CD8-positive, alpha-beta memory T cell (primary cell): ENCODE measurements around the gene TYW1. TPM values are rescaled to one million over a fixed set of nuclear protein-coding genes. Genes with fewer than 3 reads are reported as not detected.
"Not testable (repeated sequence)": the region's sequence is repeated elsewhere in the genome, so short reads cannot be mapped to it uniquely, and the experiment has no call there.

Experiments used
- CTCF ChIA-PET: fragments of 350-600 bp; sonication (Branson Sonifier 250); formaldehyde crosslinking; loops from one replicate; lab custom pipeline; 2021; ENCODE audit warnings: antibody characterized with exemption; lab: Charles Lee
- POLR2A ChIA-PET: fragments of 350-600 bp; sonication (Branson Sonifier 250); formaldehyde crosslinking; loops from one replicate; lab custom pipeline; 2021; ENCODE audit warnings: antibody characterized with exemption; lab: Charles Lee
- DNase-seq, 5 donors: peaks; one replicate each; pipeline versions ENCODE4 v3.0.0 to v3.0.0-alpha.2; 2020 to 2022; ENCODE audit warnings: mixed read lengths in 1 of 5
- H3K27ac ChIP-seq: one replicate; pipeline ENCODE4 v1.7.0; 2013; ENCODE audit warnings: low read depth, mild to moderate bottlenecking, low read length, moderate library complexity
- H3K27me3 ChIP-seq: 2 replicates; pipeline ENCODE4 v1.7.0; 2013; ENCODE audit warnings: low read length, mild to moderate bottlenecking; ENCODE audit not compliant: insufficient read depth, poor library complexity, severe bottlenecking
- H3K36me3 ChIP-seq: 2 replicates; pipeline ENCODE4 v1.7.0; 2013; ENCODE audit warnings: mild to moderate bottlenecking, low read length, moderate library complexity; ENCODE audit not compliant: insufficient read depth
- H3K4me1 ChIP-seq: 2 replicates; pipeline ENCODE4 v1.7.0; 2013; ENCODE audit warnings: mild to moderate bottlenecking, low read length, moderate library complexity; ENCODE audit not compliant: insufficient read depth
- H3K4me3 ChIP-seq: 2 replicates; pipeline ENCODE4 v1.7.0; 2013; ENCODE audit warnings: mild to moderate bottlenecking, low read length
- H3K9me3 ChIP-seq: 2 replicates; pipeline ENCODE4 v1.7.0; 2013; ENCODE audit warnings: mild to moderate bottlenecking, low read length
- H3K27ac Mint-ChIP-seq, 8 donors: one replicate each; pipeline ENCODE4 v1.8.0; 2020 to 2021; ENCODE audit warnings: mixed read lengths in 8 of 8, mild to moderate bottlenecking in 6 of 8, inconsistent platforms in 3 of 8, moderate library complexity in 3 of 8
- H3K27me3 Mint-ChIP-seq, 2 donors: one replicate each; pipeline ENCODE4 v1.8.0; 2020 to 2021; ENCODE audit warnings: mixed read lengths in 2 of 2, mild to moderate bottlenecking in 1 of 2, moderate library complexity in 1 of 2
- H3K36me3 Mint-ChIP-seq, 3 donors: one replicate each; pipeline ENCODE4 v1.8.0; 2020 to 2021; ENCODE audit warnings: mixed read lengths in 3 of 3, inconsistent platforms in 1 of 3, mild to moderate bottlenecking in 1 of 3
- H3K4me1 Mint-ChIP-seq, 3 donors: one replicate each; pipeline ENCODE4 v1.8.0; 2020 to 2021; ENCODE audit warnings: mixed read lengths in 3 of 3, inconsistent platforms in 1 of 3, mild to moderate bottlenecking in 1 of 3
- H3K4me3 Mint-ChIP-seq, 7 donors: one replicate each; pipeline ENCODE4 v1.8.0; 2020 to 2021; ENCODE audit warnings: mixed read lengths in 7 of 7, mild to moderate bottlenecking in 6 of 7, moderate library complexity in 4 of 7, inconsistent platforms in 2 of 7
- H3K9me3 Mint-ChIP-seq, 5 donors: one replicate each; pipeline ENCODE4 v1.8.0; 2020 to 2022; ENCODE audit warnings: mixed read lengths in 5 of 5, mild to moderate bottlenecking in 3 of 5, moderate library complexity in 2 of 5, inconsistent platforms in 1 of 5
- polyA plus RNA-seq: library from polyadenylated mRNA; unstranded; fragments of 300-500 nt; fragmentation: Illumina TruSeq; gene quantifications from one replicate; pipeline ENCODE4 v1.2.3, GENCODE V29; 2021
- total RNA-seq, 2 experiments: library from RNA; stranded (reverse); gene quantifications; one replicate each; pipeline ENCODE4 v1.2.3, GENCODE V29; 2021

TYW1 gene
- total and polyA plus RNA-seq, 3 experiments from 2014 or later: 20.2 to 26.5 (median 21.5) TPM

DNA sequence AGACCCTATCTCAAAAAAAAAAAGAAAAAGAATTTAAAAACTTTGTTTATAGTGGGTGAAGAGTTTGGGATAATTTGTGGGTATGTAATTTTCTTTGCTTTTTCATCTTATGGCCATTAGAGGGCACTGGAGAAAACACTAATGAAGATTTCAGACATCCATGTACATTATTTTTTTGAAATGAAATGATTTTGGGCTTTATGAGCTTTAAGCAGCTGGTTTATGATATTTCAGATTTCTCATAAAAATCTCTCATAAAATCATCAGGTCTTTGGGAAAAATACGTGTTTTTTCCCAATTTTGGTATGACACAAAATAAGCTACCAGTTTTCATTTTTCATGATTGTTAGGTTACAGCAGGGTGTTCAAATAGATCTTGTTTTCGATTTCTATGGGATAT is 44.2 kb downstream of the TYW1 start:
- H3K27ac Mint-ChIP-seq, H3K4me1 ChIP-seq, H3K27me3 ChIP-seq, H3K4me3 ChIP-seq, H3K4me1 Mint-ChIP-seq, H3K4me3 Mint-ChIP-seq, H3K27ac ChIP-seq, H3K9me3 ChIP-seq, H3K36me3 ChIP-seq, H3K27me3 Mint-ChIP-seq, H3K9me3 Mint-ChIP-seq, DNase-seq: not testable (repeated sequence)
- ChIA-PET CTCF (interaction anchor here (0.9 kb wide), 1 partner anchor 262 kb away, joined by 4 read pairs; no protein-coding TSS in a partner anchor), POLR2A (interaction anchor here (0.7 kb wide), 1 partner anchor 232 kb away, joined by 3 read pairs; no protein-coding TSS in a partner anchor)
- H3K36me3 Mint-ChIP-seq: peaks cover 0 to 21% (median 3%) of the 10 kb centered on the region in 3 donors

DNA sequence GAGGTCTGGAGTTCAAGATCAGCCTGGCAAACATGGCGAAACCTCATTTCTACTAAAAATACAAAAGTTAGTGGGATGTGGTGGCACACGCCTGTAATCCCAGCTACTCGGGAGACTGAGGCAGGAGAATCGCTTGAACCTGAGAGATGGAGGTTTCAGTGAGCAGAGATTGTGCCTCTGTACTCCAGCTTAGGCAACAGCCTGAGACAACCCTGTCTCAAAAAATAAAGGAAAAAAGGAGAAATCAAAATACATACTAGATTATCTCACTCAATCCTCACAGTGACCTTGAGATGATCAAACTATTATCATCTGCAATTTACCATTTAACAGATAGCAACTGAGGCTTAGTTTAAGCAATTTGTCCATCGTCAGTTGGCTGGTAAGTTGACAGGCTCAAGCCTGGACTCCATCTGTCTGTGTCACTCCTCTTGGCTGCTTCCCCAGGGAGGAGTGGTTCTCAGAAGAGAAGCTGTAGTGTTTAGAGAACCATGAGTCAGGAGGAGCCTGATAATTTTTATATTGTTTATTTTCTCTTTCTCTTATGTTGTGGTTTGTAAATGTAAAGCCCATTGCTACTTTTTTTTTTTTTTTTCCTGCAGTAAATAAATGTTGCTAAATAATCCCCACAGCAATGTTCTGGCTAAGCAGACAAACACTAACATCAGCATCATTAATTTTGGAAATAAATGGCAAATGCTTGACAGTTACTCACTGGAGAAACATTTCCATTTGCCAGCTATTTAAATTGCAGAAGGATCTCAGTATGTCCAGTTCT is 46.3 kb downstream of the TYW1 start:
- H3K27ac Mint-ChIP-seq, CTCF ChIA-PET, DNase-seq, H3K27me3 ChIP-seq, H3K4me1 Mint-ChIP-seq, H3K27me3 Mint-ChIP-seq, H3K27ac ChIP-seq, H3K4me3 ChIP-seq, H3K9me3 ChIP-seq, H3K36me3 ChIP-seq, H3K9me3 Mint-ChIP-seq, H3K4me3 Mint-ChIP-seq, H3K4me1 ChIP-seq: not testable (repeated sequence)
- H3K36me3 Mint-ChIP-seq: peaks cover 0 to 15% (median 5%) of the 10 kb centered on the region in 3 donors
- POLR2A ChIA-PET: interaction anchor here (0.8 kb wide), 1 partner anchor 259 kb away, joined by 3 read pairs; no protein-coding TSS in a partner anchor

DNA sequence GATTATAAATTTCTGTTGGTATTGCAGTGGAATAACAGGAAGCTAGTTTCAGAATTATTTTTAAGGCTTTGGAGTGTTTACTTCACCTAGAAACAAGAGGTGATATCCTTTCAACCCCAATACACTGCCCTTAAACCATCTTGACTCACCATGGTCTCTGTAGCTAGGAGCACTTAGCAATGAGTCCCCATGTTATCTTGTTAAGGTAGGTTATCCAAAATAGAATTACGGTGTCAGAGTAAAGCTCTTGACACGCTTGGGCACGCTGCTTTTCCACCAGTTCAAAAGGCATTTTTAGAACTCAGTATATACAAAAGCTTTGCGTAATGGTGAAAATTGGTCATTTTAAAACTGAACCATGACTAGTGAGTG is 46.9 kb downstream of the TYW1 start:
- CTCF ChIA-PET, H3K27ac Mint-ChIP-seq: not testable (repeated sequence)
- peaks cover 0 to 17% (median 5%) of the 10 kb centered on the region in 3 donors for H3K36me3 Mint-ChIP-seq

DNA sequence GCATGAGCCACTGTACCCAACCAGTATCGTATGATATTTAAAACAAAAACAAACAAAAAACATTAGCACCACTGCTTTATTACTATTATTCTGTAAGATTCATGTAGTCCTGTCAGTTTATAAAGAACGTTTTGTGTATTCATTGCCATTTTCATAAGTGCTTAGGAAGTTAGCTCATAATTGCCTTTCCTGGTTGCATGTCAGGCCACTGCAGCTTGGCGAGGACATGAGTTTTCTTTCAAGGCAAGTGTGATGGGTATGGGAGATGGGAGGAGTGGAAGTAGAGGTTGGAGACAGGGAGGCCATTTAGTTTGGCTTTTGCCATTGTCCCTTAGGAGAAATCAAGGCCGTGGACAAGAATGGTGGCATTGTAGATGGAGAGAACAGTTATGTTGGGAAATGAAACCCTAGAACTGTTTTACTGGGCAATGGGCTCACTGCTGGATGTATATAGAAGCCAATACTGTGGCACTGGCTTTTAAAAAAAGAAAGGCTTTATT is 48.9 kb downstream of the TYW1 start:
- H3K27ac Mint-ChIP-seq: peak overlapping the region in 1 of 8 donors; percentile 77
- no peak overlapping the region for H3K4me3 Mint-ChIP-seq
- no peak for DNase-seq
- Histone ChIP-seq H3K4me1 (no peaks in the 10 kb centered on the region), H3K4me3 (no peak overlapping the region), H3K9me3 (no peaks in the 10 kb centered on the region), H3K36me3 (no peaks in the 10 kb centered on the region), H3K27ac (no peak overlapping the region), H3K27me3 (no peaks in the 10 kb centered on the region)
- no peaks in the 10 kb centered on the region for H3K9me3 Mint-ChIP-seq
- peaks cover 0 to 29% (median 10%) of the 10 kb centered on the region in 3 donors for H3K36me3 Mint-ChIP-seq
- peaks cover 20 to 27% (median 24%) of the 10 kb centered on the region in 3 donors for H3K4me1 Mint-ChIP-seq
- H3K27me3 Mint-ChIP-seq: no peaks in the 10 kb centered on the region
- ChIA-PET CTCF (no interaction called here), POLR2A (no interaction called here)

More for the DNA sequence above, 46.9 kb downstream of the TYW1 start:
- POLR2A ChIA-PET, H3K36me3 ChIP-seq, H3K9me3 ChIP-seq, H3K9me3 Mint-ChIP-seq, H3K4me3 ChIP-seq, H3K4me1 ChIP-seq, H3K27me3 ChIP-seq, H3K4me3 Mint-ChIP-seq, H3K27ac ChIP-seq, H3K27me3 Mint-ChIP-seq, DNase-seq: not testable (repeated sequence)
- H3K4me1 Mint-ChIP-seq: peaks cover 7 to 13% (median 9%) of the 10 kb centered on the region in 3 donors

GRCh38 chr7:67046819-67047218 is 50.2 kb downstream of the TYW1 start:
- H3K4me3 ChIP-seq, H3K9me3 ChIP-seq, H3K4me1 ChIP-seq, H3K27ac ChIP-seq, POLR2A ChIA-PET, H3K27me3 Mint-ChIP-seq, H3K27me3 ChIP-seq, CTCF ChIA-PET, H3K9me3 Mint-ChIP-seq, DNase-seq, H3K36me3 ChIP-seq, H3K4me3 Mint-ChIP-seq: not testable (repeated sequence)
- H3K4me1 Mint-ChIP-seq: peaks cover 30 to 40% (median 32%) of the 10 kb centered on the region in 3 donors
- peak overlapping the region in 1 of 8 donors; percentile 74 for H3K27ac Mint-ChIP-seq
- peaks cover 12 to 38% (median 16%) of the 10 kb centered on the region in 3 donors for H3K36me3 Mint-ChIP-seq

DNA sequence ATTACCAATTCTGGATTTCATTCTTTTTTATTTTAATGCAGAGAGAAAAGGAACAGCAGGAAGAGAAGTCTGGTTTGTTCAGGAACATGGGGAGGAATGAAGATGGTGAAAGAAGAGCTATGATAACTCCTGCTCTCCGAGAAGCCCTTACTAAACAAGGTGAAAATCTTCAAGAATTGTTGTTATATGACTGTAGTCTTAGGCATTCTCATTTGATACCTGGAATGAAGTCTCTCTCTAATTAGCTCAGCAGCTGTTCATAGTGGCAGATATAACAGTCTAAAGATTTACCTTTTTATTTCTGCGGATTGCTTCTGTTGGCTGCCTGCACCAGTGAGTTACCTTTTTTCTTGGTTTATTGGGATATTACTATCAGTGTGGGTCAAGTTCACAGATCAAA is 53.3 kb downstream of the TYW1 start:
- H3K4me3 ChIP-seq, H3K9me3 ChIP-seq, H3K27ac ChIP-seq, H3K27me3 Mint-ChIP-seq, H3K36me3 ChIP-seq, DNase-seq, CTCF ChIA-PET, H3K4me3 Mint-ChIP-seq, H3K27me3 ChIP-seq, H3K4me1 ChIP-seq, POLR2A ChIA-PET: not testable (repeated sequence)
- Mint-ChIP-seq H3K36me3 (peaks cover 32 to 58% (median 32%) of the 10 kb centered on the region in 3 donors), H3K4me1 (peaks cover 32 to 57% (median 37%) of the 10 kb centered on the region in 3 donors), H3K27ac (peak overlapping the region in 5 of 8 donors; percentile 0 to 79 (median 30)), H3K9me3 (peaks cover 2 to 11% (median 5%) of the 10 kb centered on the region in 5 donors)

DNA sequence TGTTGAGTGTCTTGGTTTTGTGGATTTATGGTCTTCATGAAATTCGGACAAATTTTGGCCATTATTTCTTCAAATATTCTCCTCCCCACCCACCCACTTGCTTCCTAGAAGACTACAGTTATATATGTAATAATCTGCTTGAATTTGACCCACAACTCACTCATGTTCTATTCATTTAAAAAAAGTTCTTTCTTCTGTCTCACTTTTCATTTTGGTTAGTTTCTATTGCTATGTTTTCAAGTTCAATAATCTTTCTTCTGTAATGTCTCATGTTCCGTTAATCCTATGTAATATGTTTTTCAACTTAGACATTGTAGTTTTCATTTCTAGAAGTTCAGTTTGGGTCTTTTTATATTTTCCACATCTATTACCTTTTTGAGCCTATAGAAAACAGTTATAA is 55.5 kb downstream of the TYW1 start:
- H3K4me1 ChIP-seq, H3K27me3 Mint-ChIP-seq, H3K36me3 ChIP-seq, H3K4me3 ChIP-seq, DNase-seq, H3K9me3 ChIP-seq, H3K27me3 ChIP-seq, H3K27ac ChIP-seq, CTCF ChIA-PET, POLR2A ChIA-PET, H3K27ac Mint-ChIP-seq, H3K4me3 Mint-ChIP-seq: not testable (repeated sequence)
- Mint-ChIP-seq H3K4me1 (peaks cover 29 to 55% (median 31%) of the 10 kb centered on the region in 3 donors), H3K9me3 (peaks cover 2 to 11% (median 5%) of the 10 kb centered on the region in 5 donors), H3K36me3 (peaks cover 29 to 70% (median 32%) of the 10 kb centered on the region in 3 donors)

DNA sequence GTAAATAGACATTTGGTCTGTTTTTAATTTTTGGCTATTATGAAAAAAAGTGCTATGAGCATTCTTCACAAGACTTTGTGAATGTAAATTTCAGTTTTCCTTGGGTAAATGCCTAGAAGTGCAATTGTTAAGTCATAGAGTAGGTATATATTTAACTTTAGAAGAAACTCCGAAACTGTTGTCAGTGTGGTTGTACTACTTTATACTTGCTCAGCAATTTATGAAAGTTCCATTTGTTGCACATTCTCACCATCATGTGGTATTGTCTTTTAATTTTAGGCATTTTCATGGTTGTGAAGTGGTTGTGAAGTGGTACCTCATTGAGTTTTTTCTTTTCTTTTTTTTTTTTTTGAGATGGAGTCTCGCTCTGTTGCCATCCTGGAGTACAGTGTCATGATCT is 60.0 kb downstream of the TYW1 start:
- Mint-ChIP-seq H3K27me3 (no peaks in the 10 kb centered on the region), H3K4me3 (no peak overlapping the region), H3K36me3 (peaks cover 22 to 80% (median 24%) of the 10 kb centered on the region in 3 donors), H3K4me1 (peaks cover under 1 to 29% (median 10%) of the 10 kb centered on the region in 3 donors), H3K27ac (no peak overlapping the region), H3K9me3 (peaks cover 2 to 7% (median 5%) of the 10 kb centered on the region in 5 donors)
- Histone ChIP-seq H3K36me3 (peaks cover 4% of the 10 kb centered on the region), H3K4me1 (no peaks in the 10 kb centered on the region), H3K27ac (no peak overlapping the region), H3K9me3 (no peaks in the 10 kb centered on the region), H3K27me3 (no peaks in the 10 kb centered on the region), H3K4me3 (no peak overlapping the region)
- ChIA-PET POLR2A (no interaction called here), CTCF (no interaction called here)
- DNase-seq: no peak
